GM21737 (cell line): ENCODE data around the gene CFAP46.
"Not testable (repeated sequence)": the region's sequence is repeated elsewhere in the genome, so short reads cannot be mapped to it uniquely, and the experiment has no call there.

ENCODE experiments used
- ATAC-seq: cut with Tn5 transposase; IDR thresholded peaks from one replicate; pipeline ENCODE4 v1.9.1; 2021; ENCODE audit warnings: mild to moderate bottlenecking, moderate library complexity; ENCODE audit not compliant: unreplicated experiment

CFAP46 gene

DNA sequence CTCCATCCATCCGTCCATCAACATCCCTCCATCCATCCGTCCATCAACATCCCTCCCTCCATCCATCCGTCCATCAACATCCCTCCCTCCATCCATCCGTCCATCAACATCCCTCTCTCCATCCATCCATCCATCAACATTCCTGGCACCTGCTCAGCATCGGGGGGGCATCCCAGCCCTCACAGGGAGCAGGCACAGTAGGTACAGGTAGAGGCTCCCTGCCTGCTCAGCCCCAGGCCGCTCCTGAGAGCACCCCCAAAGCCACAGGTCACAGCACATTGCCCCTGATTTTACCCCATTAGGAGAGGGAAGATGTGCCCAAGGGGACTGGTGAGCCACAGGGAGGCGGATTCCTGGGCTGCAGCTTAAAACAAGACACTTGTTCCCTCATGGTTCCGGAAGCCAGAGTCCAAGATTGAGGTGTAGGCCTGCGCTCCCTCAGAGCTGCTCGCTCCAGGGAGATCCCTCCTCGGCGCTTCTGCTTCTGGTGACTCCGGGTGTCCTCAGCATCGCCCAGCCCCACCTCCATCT, 21.1 kb upstream of the CFAP46 start:
- ATAC-seq, result no peak

DNA sequence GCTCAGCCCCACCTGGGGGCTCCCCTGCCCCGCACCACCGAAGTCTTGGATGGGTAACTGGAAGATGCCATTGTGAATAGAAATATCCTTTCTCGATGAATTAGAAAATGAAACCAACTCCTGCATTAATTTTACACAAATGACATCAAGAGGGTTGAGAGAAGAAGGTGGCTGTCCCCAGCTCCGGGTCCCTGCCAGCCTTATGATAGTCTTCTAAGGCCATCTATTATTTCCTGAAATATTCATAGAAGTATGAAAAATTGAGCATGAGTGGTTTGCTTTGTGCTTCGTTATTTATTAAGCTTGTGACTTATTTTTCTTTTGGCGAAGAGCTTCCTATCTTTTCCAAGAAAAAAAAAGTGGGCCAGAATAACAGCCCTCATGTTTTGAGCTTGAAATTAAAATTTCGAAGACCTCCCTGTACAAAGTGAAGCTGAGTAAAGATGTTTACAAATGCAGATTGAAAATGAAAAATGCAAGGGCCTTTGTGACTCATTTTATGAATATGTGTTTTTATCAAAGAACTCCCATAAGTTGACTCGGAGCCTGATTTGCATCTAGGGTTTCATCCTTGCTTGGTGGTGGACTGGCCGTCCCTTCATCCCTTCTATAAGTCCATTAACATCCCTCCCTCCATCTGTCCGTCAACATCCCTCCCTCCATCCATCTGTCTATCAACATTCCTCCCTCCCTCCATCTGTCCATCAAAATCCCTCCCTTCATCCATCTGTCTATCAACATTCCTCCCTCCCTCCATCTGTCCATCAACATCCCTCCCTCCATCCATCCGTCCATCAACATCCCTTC, 20.5 kb upstream of the CFAP46 start:
- peak; percentile 28 for ATAC-seq

DNA sequence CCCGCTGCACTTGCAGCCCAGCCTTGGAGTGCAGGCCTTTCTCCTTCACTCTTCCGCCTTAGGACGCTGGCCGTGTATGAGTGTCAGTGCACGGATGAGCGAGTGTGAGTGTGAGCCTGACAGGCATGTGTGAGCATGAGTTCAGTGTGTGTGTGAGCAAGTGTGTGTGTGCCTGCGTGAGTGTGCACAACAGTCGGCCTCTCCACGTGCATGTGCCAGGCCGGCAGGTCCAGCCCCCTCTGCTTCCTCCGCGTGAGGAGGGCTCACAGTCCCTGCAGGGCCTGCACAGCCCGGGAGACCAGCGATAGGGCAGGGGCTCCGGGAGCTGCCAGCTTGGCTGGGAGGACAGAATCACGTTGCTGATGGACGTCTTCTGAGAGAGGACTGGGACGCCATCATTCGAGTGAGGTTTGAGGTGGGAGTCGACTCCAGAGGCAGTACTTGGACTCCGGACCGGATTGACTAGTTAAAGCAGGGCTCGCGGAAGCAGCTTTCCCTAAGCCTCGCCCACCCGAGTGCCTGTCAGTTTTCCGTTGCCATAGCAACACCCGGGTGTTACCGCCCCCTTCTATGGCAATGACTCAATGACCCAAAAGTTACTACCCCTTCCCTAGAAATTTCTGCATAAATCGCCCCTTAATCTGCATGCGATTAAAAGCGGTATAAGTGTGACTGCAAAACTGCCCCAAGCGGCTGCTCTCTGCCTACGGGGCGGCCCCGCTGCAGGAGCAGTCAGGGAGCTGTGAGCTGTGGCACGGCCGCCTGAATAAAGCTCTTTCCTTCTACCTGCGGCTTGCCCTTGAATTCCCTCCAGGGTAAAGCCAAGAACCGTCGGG, 19.6 kb upstream of the CFAP46 start:
- ATAC-seq, result peak; percentile 59

DNA sequence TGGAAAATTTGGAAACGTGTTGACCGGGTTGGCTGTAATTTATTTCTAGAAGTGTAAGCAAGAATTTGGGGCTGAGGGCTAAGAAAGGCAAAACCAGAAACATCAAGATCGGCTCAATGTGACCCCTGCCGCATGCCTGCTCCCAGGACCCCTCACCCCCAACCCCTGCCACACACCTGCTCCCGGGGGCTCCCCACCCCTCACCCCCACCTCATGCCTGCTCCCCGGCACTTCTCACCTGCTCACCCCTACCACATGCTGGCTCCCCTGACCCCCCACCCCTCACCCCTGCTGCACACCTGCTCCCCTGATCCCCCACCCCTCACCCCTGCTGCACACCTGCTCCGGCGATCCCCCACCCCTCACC, 19.0 kb upstream of the CFAP46 start:
- ATAC-seq, result no peak

DNA sequence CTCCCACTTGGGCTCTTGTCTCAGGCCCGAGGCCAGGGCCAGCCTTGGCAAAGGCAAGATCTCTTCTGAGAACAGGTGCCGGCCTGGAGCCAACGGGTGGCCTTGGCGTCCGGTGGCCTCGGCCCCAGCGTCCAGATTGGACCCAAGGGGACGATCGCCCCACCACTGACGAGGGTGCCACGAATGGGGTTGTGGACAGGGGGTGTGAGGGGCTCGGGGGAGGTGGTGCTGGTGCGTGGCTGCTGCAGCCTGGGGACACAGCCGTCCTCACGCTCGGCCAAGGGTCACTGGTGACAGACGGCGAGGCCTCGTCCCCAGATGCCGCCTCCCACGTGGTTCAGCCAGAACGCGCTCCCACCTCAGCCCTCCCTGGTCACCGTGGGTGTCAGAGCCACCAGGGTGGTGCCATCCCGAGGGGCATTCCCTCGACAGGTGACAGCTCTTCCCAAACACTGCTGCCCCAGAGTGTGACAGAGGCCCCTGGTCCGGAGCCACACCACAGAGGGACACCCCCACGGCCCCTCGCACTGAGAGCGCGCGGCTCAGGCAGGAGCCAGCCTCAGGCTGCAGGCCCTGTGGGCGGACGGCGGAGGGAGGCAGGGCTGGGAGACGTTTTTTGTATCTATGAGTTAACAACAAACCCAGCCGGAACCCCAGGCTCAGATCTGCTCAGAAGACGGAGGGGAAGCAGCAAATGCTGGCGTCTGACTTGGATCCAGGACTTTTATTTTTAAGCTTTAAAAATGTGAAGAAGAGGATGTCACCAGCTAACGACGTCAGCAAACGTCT, 18.5 kb upstream of the CFAP46 start:
- no peak for ATAC-seq

GRCh38 chr10:132960071-132960472, 17.7 kb upstream of the CFAP46 start:
- no peak for ATAC-seq

GRCh38 chr10:132959559-132959961, 17.2 kb upstream of the CFAP46 start:
- no peak for ATAC-seq

GRCh38 chr10:132958883-132959558, 16.7 kb upstream of the CFAP46 start:
- no peak for ATAC-seq

DNA sequence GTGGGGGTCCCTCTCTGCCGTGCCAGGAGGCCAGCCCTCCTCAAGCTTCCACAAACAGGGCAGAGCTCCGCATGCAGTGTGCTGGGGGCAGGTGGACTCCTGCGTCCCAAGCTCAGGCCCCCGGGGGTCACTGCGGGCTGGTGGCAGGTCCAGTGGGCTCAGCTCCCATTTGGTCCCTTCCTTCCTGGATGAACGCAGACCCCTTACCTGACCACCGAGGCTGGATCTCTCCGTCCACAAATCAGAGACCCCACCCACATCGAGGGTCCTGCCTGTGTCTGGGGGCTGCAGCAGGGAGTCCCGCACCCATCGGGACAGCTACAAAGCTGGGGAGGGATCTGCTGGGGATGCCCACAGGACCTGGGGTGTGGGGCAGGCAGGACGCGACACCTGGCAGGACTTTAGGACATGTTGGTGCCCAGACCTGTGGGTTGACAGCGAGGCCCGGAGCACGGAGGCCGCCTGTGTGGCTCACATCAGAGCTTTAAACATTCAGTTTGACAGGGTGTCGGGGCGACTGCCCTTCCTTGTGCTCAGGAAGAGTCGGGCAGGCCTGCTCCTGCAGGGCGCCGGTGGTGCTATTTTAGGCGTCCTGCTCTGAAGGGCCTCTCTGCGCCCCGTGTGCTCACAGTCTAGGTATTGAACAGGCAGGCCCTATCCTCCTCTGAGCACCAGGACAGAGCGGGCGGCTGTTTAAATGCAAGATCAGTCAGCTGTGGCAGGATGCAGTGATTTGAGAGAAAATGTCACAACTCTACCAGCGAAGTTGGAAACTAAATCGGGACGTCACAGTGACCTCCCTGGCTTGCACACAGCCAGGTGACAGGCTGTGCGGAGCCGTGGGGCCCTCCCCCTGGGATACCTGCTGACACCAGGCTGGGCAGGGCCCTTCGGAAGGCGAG, 15.9 kb upstream of the CFAP46 start:
- ATAC-seq, result no peak

GRCh38 chr10:132957131-132957530, 14.8 kb upstream of the CFAP46 start:
- ATAC-seq, result no peak

- ATAC-seq, result not testable (repeated sequence)
These were observed 13.9 kb upstream of the CFAP46 start for GRCh38 chr10:132956259-132956658.

DNA sequence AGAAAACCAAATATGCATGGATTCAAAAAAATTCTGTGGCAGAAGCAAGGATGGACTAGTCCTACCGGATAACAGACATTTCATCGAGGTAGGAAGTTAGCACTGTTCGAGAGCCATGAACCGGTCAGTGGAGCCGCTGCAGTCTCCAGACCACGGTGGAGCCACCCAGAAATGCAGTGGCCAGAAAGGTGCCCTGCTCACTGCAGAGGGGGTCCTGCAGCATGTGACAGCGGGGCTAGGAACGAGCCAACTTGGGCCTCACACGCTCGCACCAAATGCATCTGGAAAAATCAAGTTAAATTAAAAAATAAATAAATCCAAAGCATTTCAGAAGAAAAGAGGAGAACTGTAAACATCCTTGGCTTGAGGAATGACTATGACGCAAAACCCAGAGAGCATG, 13.1 kb upstream of the CFAP46 start:
- ATAC-seq, result no peak

GRCh38 chr10:132953428-132953827, 11.1 kb upstream of the CFAP46 start:
- ATAC-seq, result no peak

DNA sequence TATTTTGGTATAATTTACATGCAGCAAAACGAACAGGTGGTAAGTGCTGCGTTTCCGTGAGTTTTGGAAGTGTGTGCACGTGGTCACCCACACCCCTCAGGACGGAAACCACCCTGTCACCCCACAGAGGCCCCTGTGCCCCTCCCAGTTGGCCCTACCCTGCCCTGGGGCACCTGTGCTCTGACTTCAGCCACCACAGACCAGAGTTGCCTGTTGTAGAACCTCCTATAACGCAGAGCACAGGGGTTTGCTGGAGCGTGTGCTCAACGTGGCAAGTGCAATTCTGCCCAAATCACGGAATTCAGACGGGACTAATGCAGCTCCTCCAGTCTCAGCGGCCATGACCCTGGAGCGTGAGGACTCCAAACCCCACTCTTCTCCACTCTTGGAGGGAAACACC, 9.6 kb upstream of the CFAP46 start:
- no peak for ATAC-seq

DNA sequence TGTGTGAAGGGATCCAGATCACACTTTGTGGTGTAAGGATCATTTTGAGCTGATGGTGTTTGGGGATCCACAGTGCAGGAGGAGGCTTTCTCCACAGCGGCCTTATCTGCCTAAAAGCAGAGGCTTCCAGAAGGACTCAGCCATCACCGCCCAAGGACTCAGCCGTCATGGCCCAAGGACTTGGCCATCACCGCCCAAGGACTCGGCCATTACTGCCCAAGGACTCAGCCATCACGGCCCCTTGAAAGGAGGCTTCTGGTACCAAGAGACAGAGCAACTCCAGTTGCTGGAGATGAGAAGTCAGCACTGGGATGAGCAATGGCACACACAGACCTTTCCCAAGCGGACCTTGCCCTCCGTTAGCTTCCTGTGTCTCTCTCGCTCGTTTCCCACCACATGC, 6.0 kb upstream of the CFAP46 start:
- no peak for ATAC-seq

- ATAC-seq, result no peak
These were observed 5.5 kb upstream of the CFAP46 start for GRCh38 chr10:132947843-132948242.

GRCh38 chr10:132946806-132947546, 4.6 kb upstream of the CFAP46 start:
- no peak for ATAC-seq

DNA sequence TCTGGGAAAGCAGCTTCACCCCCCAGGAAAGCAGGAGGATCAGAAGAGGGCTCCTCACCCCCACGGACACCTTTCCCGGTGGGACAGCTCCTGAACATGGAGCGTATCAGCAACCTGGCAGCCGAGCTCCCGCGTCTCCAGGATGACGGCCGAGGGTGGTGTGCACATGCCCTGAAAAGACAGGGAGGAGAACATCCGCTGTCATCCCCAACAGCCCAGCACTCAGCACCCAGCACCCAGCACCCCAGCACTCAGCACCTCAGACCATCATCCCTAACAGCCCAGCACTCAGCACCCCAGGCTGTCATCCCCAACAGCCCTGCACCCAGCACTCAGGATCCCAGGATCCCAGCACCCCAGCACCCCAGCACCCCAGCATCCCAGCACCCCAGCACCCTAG, 3.9 kb upstream of the CFAP46 start:
- no peak for ATAC-seq

GRCh38 chr10:132945894-132946255, 3.5 kb upstream of the CFAP46 start:
- no peak for ATAC-seq
